GM18508 (cell line): Measurements from ENCODE around the gene COL11A2.

Experiments used
- ATAC-seq: cut with Tn5 transposase; IDR thresholded peaks from one replicate; pipeline ENCODE4 v1.9.1; 2021; ENCODE audit warnings: moderate number of reproducible peaks; ENCODE audit not compliant: insufficient read depth, unreplicated experiment

Gene COL11A2

GRCh38 chr6:33173535-33174180 lies 18.6 kb downstream of the COL11A2 start:
- no peak for ATAC-seq

GRCh38 chr6:33172688-33173534 lies 19.4 kb downstream of the COL11A2 start:
- ATAC-seq = no peak

GRCh38 chr6:33171880-33172687 lies 20.2 kb downstream of the COL11A2 start:
- no peak for ATAC-seq

GRCh38 chr6:33171016-33171879 lies 21.0 kb downstream of the COL11A2 start:
- no peak for ATAC-seq

- ATAC-seq = no peak
Measured at GRCh38 chr6:33170176-33171015, 21.9 kb downstream of the COL11A2 start.

- no peak for ATAC-seq
Measured at GRCh38 chr6:33169291-33170175, 22.7 kb downstream of the COL11A2 start.

- ATAC-seq = no peak
Measured at GRCh38 chr6:33168639-33169038, 23.6 kb downstream of the COL11A2 start.

- ATAC-seq = no peak
Measured at GRCh38 chr6:33168284-33168601, 24.0 kb downstream of the COL11A2 start.

- ATAC-seq = no peak
Measured at GRCh38 chr6:33167374-33168283, 24.6 kb downstream of the COL11A2 start.

GRCh38 chr6:33166811-33167210 lies 25.5 kb downstream of the COL11A2 start:
- no peak for ATAC-seq

- no peak for ATAC-seq
Measured at GRCh38 chr6:33166363-33166762, 25.9 kb downstream of the COL11A2 start.

GRCh38 chr6:33165581-33166258 lies 26.5 kb downstream of the COL11A2 start:
- no peak for ATAC-seq

GRCh38 chr6:33164665-33165373 lies 27.4 kb downstream of the COL11A2 start:
- no peak for ATAC-seq

- ATAC-seq = no peak
Measured at GRCh38 chr6:33164176-33164575, 28.1 kb downstream of the COL11A2 start.

- ATAC-seq = no peak
Measured at GRCh38 chr6:33163540-33163939, 28.7 kb downstream of the COL11A2 start.
